HEK293 (cell line): ENCODE measurements around the gene TNFRSF11A.

Experiments
- KLF7 ChIP-seq: fragments of 450-650 bp; formaldehyde crosslinking; IDR thresholded peaks from 2 replicates; pipeline ENCODE4 v1.5.1; 2016; ENCODE audit warnings: missing biosample characterization, missing genetic modification characterization, borderline replicate concordance
- SP2 ChIP-seq: fragments of 450-650 bp; formaldehyde crosslinking; IDR thresholded peaks from 2 replicates; pipeline ENCODE4 v1.5.1; 2016; ENCODE audit warnings: missing biosample characterization, missing genetic modification characterization
- ZBTB20 ChIP-seq: fragments of 450-650 bp; formaldehyde crosslinking; IDR thresholded peaks from 2 replicates; pipeline ENCODE4 v1.5.1; 2016; ENCODE audit warnings: missing biosample characterization, missing genetic modification characterization
- ZNF146 ChIP-seq: fragments of 450-650 bp; formaldehyde crosslinking; IDR thresholded peaks from 2 replicates; pipeline ENCODE4 v1.5.1; 2016; ENCODE audit warnings: missing biosample characterization, missing genetic modification characterization
- ZNF2 ChIP-seq: fragments of 450-650 bp; formaldehyde crosslinking; IDR thresholded peaks from 2 replicates; pipeline ENCODE4 v1.5.1; 2016; ENCODE audit warnings: missing biosample characterization, missing genetic modification characterization
- ZNF274 ChIP-seq, 2 experiments: fragments of 200-500 bp in 1 of 2; fragments of 450-650 bp in 1 of 2; sonication (Bioruptor generic) in 1 of 2; formaldehyde crosslinking in 1 of 2; IDR thresholded peaks; 2 replicates each; pipeline versions ENCODE4 v1.5.1 to v1.6.1; 2014 to 2016; ENCODE audit warnings: borderline replicate concordance in 1 of 2, inconsistent platforms in 1 of 2, low read length in 1 of 2, missing biosample characterization in 1 of 2, missing genetic modification characterization in 1 of 2
- ZNF423 ChIP-seq: fragments of 450-650 bp; formaldehyde crosslinking; IDR thresholded peaks from 2 replicates; pipeline ENCODE4 v1.5.1; 2016; ENCODE audit warnings: missing biosample characterization, missing genetic modification characterization
- ZNF488 ChIP-seq: fragments of 450-650 bp; formaldehyde crosslinking; IDR thresholded peaks from 2 replicates; pipeline ENCODE4 v1.5.1; 2016; ENCODE audit warnings: missing biosample characterization, missing genetic modification characterization
- ZNF501 ChIP-seq: fragments of 450-650 bp; formaldehyde crosslinking; IDR thresholded peaks from 2 replicates; pipeline ENCODE4 v1.5.1; 2016; ENCODE audit warnings: missing biosample characterization, missing genetic modification characterization
- ZNF610 ChIP-seq: fragments of 450-650 bp; formaldehyde crosslinking; IDR thresholded peaks from 2 replicates; pipeline ENCODE4 v1.5.1; 2016; ENCODE audit warnings: missing biosample characterization, missing genetic modification characterization, borderline replicate concordance
- ZXDB ChIP-seq: fragments of 450-650 bp; formaldehyde crosslinking; IDR thresholded peaks from 2 replicates; pipeline ENCODE4 v1.5.1; 2016; ENCODE audit warnings: missing biosample characterization, missing genetic modification characterization
- TF ChIP-seq, protein P1 (sequence below): fragments of 450-650 bp; formaldehyde crosslinking; IDR thresholded peaks from 2 replicates; pipeline ENCODE4 v1.5.1; 2016; ENCODE audit warnings: missing biosample characterization, missing genetic modification characterization

DNA sequence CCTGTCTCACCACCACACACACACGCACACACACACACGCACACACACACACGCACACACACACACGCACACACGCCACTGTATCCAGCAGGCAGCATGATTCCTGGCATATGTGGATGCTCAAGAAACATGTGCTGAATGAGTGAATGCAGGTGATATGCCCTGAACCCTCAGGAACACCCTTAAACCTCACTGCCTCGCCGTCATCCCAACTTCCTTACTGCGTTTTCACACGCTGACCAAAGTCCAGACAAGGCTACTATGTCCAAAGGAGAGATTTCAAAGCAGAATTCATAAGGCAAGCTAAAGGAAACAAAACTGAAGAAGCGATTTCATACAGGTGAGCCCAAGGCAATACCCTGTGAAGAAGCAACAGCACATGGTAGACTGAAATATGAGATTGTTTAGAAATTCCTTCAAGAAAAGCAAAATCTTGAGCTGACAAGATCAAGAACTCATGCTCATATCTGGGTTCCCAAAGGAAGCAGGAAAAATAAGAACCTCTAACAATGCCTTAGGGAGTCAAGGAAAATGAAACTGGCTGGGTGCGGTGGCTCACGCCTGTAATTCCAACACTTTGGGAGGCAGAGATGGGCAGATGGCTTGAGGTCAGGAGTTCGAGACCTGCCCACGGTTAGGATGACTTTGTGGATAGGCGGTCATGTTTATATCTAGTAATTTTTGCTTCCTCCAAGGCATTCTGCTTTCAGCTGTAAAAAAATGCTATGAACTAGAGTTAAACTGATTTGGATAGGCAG lies 69.1 kb downstream of the TNFRSF11A start:
- TF ChIP-seq, protein P1, sequence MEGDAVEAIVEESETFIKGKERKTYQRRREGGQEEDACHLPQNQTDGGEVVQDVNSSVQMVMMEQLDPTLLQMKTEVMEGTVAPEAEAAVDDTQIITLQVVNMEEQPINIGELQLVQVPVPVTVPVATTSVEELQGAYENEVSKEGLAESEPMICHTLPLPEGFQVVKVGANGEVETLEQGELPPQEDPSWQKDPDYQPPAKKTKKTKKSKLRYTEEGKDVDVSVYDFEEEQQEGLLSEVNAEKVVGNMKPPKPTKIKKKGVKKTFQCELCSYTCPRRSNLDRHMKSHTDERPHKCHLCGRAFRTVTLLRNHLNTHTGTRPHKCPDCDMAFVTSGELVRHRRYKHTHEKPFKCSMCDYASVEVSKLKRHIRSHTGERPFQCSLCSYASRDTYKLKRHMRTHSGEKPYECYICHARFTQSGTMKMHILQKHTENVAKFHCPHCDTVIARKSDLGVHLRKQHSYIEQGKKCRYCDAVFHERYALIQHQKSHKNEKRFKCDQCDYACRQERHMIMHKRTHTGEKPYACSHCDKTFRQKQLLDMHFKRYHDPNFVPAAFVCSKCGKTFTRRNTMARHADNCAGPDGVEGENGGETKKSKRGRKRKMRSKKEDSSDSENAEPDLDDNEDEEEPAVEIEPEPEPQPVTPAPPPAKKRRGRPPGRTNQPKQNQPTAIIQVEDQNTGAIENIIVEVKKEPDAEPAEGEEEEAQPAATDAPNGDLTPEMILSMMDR (tag by site-specific recombination): no peak
- TF ChIP-seq ZNF423 (tag by site-specific recombination) (no peak), ZNF2 (tag by site-specific recombination) (no peak), ZNF501 (tag by site-specific recombination) (no peak), ZBTB20 (no peak), ZNF488 (tag by site-specific recombination) (no peak), ZNF146 (no peak), SP2 (no peak), ZNF274 (IDR thresholded peaks at IDR 0.05; ENCODE audit: low read length) (no peak), ZNF274 (tag by site-specific recombination; IDR thresholded peaks at IDR 0.05; ENCODE audit: borderline replicate concordance) (no peak), ZNF610 (tag by site-specific recombination) (no peak), KLF7 (tag by site-specific recombination) (no peak), ZXDB (tag by site-specific recombination) (no peak)
